ENCODE data around the gene EPHB1.

Gene EPHB1

DNA sequence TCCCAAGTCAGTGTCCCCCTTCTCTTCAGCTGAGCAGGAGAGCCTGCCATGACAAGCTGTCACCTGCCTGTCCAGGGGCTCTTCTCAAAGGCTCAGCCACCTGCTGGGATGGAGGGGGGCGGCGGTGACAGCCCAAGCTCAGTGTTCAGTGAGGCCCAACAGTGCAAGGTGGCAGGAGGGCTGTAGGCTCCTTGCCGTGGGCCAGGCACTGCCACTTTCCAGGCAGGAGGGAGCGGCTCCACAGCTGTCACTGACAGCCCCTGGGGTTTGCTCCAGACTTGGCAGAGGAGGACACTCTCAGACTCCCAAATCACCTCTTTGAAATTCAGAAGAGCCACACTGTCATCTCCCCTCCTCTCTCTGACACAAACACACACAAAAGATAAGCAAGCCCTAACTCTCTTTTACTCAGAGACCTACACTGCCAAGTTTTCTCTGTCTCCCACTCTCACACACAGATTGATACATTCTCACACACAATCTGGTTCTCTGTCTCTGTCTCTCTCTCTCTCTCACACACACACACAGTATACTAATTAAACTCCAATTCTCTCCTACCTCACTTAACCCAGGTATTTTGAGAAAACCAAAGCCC lies 443.3 kb downstream of the EPHB1 start:
- DNase-seq (ENCODE audit: low read depth): no peak
- no peak overlapping the region for H3K4me3 ChIP-seq (ENCODE audit: low read depth, low read length)

DNA sequence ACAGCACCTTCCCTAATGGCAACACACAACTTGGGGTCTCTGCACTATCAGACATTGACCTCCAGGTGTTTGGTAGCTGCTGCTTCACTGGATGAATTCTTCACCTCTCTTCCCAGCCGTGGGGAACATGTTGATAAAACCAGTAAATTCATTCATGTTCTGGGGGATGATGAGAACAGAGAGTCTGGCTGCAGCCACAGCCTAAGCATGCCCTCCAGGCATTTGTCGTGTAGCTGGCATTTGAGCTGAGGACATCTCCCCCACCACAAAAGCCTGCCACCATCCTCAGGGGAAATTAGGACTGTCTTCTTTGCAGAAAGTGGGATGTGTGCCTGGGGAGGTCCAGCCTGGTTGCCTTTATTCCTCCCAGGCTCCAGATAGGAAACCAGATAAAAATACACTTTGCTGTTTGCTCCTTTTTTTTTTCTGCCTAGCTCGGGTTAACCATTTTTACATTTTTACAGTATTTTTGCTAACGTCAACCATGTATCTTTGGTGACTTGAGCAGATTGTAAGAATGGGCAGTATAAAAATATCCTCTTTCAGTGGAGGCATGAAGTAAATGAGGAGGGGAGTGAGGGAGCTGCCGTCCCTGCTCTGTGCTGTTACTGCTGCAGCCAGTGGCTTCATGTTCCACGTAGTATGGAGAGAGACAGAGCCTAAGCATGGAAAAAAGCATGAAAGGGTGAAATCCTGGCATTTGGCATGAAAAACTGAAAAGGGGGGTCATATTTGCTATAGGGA lies 444.0 kb downstream of the EPHB1 start:
- H3K4me3 ChIP-seq (ENCODE audit: low read depth, low read length): no peak overlapping the region
- DNase-seq (ENCODE audit: low read depth): no peak

DNA sequence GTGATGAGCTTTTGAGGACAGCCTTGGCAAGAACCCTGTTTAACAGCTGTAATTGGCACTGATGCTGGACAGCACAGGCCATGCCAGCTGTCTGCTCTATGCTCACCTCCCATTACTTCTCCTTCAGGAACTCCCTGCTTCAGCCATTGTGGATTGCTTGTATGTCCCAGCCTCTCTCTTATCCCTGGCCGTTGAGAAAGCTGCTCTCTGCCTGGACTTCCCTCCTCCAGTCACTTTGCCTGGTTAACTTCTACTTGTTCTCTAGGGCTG lies 444.5 kb downstream of the EPHB1 start:
- no peak for DNase-seq (ENCODE audit: low read depth)

DNA sequence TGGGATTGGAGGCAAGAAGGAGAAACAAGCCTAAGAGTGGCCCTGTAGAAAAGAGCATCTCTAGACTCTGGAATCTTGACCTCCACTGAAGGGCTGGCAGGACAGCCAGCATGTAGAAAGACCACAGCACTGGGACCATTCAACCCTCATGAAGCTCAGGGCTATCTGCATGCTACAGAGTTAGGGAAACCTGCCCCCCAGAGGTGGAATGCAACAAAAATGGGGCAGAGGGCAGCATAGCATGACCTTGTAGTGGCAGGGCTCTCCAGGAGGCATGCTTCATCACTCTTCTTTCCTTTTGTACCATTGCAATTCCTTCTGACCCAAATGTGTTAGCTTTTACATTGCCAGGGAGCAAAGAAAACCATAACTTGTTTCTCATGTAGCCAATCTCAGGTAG lies 445.4 kb downstream of the EPHB1 start:
- no peak for DNase-seq (ENCODE audit: low read depth)

More for the DNA sequence above, 444.5 kb downstream of the EPHB1 start:
- H3K4me3 ChIP-seq (ENCODE audit: low read depth, low read length): no peak overlapping the region

DNA sequence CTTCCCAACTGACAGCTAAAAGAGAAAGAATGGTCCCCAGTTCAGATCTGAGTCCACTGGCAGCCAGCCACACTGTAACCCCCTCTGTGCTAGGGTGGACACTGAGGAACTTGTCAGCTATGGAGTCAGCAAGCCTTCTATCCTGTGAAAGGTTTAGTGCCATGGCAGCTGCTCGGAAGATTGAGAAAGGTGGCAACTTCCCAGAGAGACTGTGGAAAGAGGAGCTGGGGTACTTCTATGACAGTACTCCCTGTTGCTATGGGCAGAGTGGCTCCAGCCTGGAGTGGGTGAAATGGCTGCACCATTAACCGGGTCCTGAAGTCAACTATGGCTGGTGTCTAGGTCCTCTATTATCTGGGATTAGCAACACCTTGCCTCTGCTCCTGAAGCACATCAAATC lies 447.2 kb downstream of the EPHB1 start:
- DNase-seq (ENCODE audit: low read depth): no peak
- H3K4me3 ChIP-seq (ENCODE audit: low read depth, low read length): no peak overlapping the region

More for the DNA sequence above, 445.4 kb downstream of the EPHB1 start:
- no peak overlapping the region for H3K4me3 ChIP-seq (ENCODE audit: low read depth, low read length)

DNA sequence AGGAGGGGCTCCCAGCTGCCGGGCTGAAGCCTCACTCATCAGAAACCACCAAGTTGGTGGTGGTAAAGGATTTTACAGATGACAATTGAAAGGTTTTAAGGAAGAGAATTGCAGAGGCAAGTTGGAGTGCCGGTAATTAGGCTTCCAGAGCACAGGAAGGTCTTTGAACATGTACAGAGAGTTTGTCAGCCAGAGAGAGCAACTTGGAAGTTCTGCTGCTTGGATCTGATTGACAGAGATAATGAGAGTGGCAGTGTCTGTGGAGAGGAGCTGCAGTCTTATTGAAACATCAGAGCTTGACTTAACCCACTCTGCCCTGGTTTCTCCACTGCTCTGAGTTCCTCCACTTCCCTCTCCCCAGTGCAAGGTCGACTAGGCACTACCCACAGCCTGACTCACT lies 448.6 kb downstream of the EPHB1 start:
- no peak overlapping the region for H3K4me3 ChIP-seq (ENCODE audit: low read depth, low read length)

DNA sequence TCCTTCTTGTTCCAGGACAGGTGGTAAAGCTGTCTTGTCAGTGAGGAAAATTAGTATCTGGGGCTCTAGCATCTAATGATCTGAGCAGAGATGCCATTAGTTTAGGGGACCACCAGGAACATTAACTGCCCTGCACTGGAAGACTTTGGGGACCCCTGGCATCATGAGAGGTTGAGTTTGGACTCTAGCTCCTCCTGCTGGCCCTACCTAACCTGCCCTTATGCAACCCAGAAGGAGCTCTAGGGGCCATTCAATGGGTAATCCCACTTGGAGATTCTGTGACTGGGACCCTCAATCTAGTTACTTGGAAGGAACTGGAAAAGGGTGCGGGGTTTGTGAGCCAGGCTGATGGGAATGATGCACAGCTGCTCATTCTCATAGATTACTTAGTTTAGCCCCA lies 451.0 kb downstream of the EPHB1 start:
- no peak overlapping the region for H3K4me3 ChIP-seq (ENCODE audit: low read depth, low read length)
- no peak for DNase-seq (ENCODE audit: low read depth)

More for the DNA sequence above, 448.6 kb downstream of the EPHB1 start:
- DNase-seq (ENCODE audit: low read depth): no peak

DNA sequence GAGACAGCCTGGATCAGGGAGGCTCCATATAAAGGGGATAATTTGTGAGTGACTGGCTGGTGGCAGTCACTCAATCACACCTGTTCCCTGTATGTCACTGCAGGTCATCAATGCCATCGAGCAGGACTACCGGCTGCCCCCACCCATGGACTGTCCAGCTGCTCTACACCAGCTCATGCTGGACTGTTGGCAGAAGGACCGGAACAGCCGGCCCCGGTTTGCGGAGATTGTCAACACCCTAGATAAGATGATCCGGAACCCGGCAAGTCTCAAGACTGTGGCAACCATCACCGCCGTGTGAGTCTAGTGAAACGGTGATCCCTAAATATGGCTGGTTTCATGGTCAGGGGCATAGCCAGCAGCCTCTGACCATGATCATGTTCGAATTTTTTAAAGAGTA lies 453.2 kb downstream of the EPHB1 start:
- no peak overlapping the region for H3K4me3 ChIP-seq (ENCODE audit: low read depth, low read length)
- no peak for DNase-seq (ENCODE audit: low read depth)

DNA sequence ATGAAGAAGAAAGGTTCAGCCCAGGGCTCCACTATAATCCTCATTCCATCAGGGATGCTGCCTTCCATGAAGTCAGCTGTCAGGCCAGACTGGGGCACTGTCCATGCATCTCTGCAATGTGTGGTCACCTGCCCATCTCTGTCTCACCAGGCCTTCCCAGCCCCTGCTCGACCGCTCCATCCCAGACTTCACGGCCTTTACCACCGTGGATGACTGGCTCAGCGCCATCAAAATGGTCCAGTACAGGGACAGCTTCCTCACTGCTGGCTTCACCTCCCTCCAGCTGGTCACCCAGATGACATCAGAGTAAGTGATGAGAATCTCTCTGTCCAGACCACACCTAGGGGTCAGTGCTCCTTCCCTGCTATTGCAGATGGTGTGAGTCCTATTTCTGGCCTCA lies 454.1 kb downstream of the EPHB1 start:
- no peak for DNase-seq (ENCODE audit: low read depth)
- H3K4me3 ChIP-seq (ENCODE audit: low read depth, low read length): no peak overlapping the region

DNA sequence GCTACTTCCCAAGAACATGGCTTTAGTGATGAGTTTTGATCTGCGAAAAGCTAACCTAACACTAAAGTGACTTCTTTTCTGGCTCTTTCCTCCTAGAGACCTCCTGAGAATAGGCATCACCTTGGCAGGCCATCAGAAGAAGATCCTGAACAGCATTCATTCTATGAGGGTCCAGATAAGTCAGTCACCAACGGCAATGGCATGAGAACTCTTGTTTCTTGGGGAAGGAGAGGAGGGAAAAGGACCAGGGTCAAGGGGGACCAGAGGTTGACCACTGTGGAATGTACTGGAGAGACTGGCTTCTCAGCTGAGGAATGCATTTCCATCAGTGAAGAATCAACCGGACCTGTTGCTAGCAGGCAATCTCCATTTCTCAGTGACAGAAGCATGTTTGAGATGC lies 463.9 kb downstream of the EPHB1 start:
- DNase-seq (ENCODE audit: low read depth): no peak
- H3K4me3 ChIP-seq (ENCODE audit: low read depth, low read length): no peak overlapping the region

DNA sequence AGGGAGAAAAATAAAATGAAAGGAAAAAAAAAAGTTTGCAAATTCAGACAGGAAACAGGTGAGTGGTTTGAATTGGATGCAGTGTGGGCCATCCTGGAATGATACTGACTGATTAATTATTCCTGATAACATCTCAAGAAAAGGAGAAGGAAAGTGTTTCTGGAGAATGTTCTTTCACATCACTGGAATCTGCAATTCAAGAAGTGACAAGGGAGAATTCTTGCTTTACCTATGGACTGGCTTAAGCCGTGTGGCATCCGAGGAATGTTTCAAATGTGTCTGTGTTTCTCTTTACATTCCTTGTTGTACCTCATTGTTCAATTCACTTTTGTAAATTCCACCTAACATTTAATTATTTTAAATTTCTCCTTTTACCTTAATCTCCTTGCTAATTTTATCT lies 465.0 kb downstream of the EPHB1 start:
- DNase-seq (ENCODE audit: low read depth): no peak
- H3K4me3 ChIP-seq (ENCODE audit: low read depth, low read length): no peak overlapping the region

DNA sequence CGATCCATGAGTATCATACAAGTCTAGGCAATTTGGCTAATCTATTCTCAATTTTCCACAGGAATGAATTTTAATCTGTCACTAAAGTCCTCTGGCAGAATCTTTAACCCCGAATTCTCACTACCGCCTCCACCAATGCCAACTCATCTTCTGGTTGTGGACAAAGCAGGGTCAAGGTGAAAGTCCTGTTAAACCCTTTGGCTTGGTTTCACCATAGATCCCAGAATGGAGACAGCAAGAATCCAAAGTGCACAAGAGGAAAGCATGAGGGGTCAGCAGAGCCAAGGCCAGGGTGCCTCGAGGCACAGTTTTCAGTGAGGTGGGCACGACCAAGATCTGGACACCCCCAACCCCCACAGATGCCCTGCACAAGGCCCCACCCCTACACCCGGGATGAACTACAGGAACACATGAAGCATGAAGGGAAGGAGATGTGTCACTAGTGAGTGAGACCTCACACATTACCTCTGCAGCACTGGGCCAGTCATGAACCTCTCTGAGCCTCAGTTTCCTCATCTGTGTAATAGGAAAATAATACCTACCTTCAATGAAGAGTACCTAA lies 466.2 kb downstream of the EPHB1 start:
- H3K4me3 ChIP-seq (ENCODE audit: low read depth, low read length): no peak overlapping the region
- DNase-seq (ENCODE audit: low read depth): no peak

DNA sequence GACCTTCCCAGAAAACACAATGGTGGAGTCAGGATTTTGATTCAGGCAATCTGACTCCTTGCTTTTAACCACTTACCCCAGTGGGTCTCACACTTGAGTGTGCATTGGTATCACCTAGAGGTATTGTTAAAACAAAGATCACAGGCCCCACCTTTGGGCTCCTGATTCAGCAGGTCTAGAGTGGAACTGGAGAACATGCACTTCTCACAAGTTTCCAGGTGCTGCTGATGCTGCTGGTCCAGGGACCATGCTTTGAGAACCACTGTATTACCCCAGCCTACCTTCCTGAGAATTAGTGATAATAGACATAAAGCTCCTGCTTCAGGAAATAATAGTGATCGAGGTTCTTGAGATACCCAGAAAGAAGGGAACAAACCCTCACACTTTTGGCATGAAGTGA lies 466.9 kb downstream of the EPHB1 start:
- H3K4me3 ChIP-seq (ENCODE audit: low read depth, low read length): no peak overlapping the region

DNA sequence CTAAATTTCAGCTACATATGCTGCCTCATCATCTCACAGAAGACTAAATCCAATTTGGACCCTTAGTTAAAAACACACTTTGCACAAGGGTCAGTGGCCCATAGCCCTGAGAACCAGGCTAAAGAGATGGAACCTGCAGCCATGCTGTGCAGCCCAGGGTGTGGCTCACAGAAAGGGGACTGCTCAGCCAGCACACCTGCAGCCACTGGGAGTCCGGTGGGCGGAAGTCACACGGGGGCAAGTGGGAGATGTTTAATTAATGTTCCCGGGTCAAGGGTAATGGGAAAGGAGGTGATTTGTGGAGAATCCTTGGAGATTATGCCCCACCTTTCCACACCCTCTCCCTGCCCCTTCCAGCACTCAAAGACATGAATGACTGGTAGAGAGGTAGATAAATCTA lies 467.4 kb downstream of the EPHB1 start:
- no peak for DNase-seq (ENCODE audit: low read depth)
- H3K4me3 ChIP-seq (ENCODE audit: low read depth, low read length): no peak overlapping the region

More for the DNA sequence above, 466.9 kb downstream of the EPHB1 start:
- DNase-seq (ENCODE audit: low read depth): no peak

DNA sequence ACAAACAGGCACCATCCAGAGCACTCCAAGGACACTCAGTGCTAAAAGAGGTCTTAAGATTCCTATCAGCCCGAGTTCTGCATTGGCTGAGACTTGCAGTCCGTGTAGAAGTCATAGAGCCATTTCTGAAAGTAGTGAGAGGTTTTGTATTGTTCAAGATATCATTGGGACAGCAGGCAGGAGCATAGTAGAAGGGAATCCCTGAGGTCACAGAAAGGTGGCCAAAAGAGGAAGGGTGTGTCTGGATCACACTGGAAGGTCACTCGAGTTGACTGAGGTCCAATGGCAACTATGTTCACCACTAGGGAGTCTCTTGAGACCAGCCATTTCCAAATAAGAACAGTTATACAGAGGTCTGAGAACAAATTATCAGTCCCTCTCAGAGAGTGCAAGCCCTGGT lies 468.3 kb downstream of the EPHB1 start:
- DNase-seq (ENCODE audit: low read depth): no peak

DNA sequence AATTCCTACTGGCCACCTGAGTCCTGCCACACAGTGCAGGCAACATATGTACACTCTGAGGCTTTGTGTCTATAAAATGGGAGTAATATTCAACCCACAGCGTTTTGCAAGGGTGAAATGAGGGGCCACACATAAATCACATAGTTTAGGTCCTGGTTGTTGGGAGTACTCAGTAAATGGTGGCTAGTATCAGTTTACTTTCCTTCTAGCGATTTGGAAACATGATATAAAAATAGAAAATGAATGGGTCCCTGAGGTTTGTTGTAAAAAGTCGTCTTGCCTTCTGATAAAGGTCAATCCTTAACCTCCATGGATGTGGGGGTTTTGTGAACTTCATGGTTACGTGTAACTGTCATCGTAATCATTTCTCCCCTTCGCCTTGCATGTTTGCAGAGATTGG lies 472.4 kb downstream of the EPHB1 start:
- no peak for DNase-seq (ENCODE audit: low read depth)
- H3K4me3 ChIP-seq (ENCODE audit: low read depth, low read length): no peak overlapping the region

More for the DNA sequence above, 468.3 kb downstream of the EPHB1 start:
- no peak overlapping the region for H3K4me3 ChIP-seq (ENCODE audit: low read depth, low read length)

DNA sequence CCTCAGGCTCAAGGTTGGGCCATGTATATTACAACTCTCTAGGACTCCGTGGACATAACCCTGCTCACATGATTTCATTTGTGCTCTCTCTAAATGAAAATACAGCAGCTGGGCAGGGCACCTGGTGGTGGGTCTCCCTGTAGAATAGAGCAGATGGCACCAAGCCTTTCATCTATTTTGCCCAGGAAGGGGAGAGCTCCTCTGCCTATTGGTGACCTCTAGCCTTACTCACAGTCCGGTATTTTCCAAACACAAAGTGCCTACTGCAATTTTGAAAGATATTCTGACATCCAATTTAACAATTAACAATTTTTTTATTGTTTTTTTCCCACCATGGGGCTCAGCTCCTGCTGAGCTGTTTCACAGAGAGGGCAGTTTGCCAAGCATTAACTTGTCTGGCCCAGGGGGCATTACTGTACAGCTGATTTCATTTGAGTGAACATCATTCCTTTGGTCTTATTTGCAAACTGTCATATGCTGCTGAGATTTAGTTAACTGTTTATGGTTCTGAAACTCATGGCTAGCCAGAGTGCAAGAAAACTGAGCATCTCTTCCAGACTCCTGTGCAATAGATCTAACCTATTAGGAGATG lies 474.0 kb downstream of the EPHB1 start:
- H3K4me3 ChIP-seq (ENCODE audit: low read depth, low read length): no peak overlapping the region
- no peak for DNase-seq (ENCODE audit: low read depth)

DNA sequence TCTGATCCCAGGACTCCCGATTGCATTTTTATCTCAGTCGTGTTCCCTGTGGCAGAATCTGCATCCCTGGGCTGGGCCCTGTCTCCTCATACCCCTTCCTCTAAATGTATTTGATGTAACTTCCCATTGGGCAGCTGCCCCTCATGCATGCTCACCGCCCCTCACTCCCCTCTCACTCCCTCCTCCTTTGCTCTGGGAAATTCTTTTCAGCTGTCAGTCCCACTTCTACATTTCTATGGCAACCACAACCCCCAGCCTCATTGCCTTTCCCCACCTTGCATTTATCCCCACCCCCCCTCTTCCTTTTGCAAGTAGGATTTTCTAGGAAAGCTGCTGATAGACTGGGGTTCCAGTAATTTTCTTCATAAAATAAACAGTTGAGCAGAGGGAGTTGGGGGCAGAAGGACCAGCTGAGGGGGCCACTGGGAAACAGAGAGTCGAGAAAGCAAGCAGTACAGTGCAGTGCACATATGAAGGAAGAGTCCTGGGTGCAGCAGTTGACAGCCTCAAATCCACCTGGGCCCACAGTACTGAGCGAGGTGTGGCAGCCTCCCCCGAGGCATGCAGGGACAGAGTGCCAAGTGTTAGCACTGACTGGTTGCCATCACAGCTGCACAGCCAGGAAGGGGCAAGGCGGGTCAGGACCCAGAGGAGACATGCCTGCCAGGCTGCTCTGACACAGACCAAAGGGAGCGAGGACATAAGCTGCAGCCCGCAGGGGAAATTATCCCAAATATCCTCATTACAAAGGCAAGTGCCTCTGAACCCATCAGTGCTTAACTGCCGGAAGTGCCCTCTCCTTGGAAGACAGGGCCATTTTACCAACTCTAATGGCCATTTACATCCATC lies 476.3 kb downstream of the EPHB1 start:
- H3K4me3 ChIP-seq (ENCODE audit: low read depth, low read length): no peak overlapping the region
- no peak for DNase-seq (ENCODE audit: low read depth)

DNA sequence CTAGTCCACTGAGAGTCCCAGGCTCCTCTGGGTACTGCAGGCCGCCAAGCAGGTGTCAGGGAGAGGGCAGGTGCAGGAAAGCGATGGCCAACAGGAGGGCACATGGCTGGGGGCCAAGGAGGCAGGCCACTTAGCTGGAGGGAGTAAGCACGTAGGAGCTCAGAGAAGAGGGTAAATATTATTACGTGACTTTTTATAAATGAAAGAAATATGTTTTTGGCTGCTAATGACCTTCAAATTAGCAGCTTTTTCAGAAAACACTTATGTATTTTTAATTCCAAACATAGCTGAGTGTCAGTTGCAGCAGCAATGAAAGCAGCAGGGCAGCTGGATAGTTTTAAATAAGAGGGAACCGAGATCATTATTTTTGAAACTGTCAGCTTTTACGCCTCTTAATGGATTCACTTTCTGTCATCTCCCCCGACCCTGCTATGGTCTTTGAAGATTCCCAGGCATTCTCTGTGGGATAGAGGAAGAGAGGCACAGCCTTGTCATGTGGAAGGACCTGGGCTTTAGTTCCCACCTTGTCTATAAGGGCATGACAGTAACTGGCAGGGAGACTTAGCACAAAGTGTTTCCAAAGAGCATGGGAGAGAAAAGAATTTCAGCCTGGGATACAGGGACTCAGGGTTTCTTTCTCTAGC lies 477.1 kb downstream of the EPHB1 start:
- DNase-seq (ENCODE audit: low read depth): no peak
- H3K4me3 ChIP-seq (ENCODE audit: low read depth, low read length): no peak overlapping the region

DNA sequence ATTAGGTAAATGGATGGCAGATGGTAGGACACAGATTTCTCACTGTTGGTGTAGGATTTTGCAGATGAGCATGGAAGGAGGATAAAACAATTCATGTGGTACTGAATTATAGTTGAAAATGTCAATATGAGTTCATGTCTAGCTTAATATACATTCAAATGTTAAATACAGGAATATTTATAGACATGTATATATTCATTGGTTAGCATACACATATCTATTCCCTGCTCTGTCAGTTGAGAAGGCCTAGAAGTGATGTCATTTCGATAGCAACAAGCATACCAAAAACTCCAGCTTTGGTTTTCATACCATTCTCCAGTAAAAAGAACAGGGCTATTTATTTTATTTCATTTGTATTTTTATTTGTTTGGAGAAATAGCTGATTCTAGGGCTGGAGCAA lies 497.1 kb downstream of the EPHB1 start:
- no peak overlapping the region for H3K4me3 ChIP-seq (ENCODE audit: low read depth, low read length)
- no peak for DNase-seq (ENCODE audit: low read depth)

Data from skeletal muscle cell (primary cell).